ENCODE measurements around the gene SLC39A11.
"Not testable (repeated sequence)": the region's sequence is repeated elsewhere in the genome, so short reads cannot be mapped to it uniquely, and the experiment has no call there.

Gene SLC39A11

GRCh38 chr17:72901657-72902056, 190.8 kb downstream of the SLC39A11 start:
- peak; percentile 15 for DNase-seq

- DNase-seq, result no peak
Measured at GRCh38 chr17:72901083-72901482, 191.4 kb downstream of the SLC39A11 start.

- DNase-seq, result no peak
Measured at GRCh38 chr17:72900654-72900971, 191.9 kb downstream of the SLC39A11 start.

- DNase-seq, result no peak
Measured at GRCh38 chr17:72898725-72899124, 193.8 kb downstream of the SLC39A11 start.

GRCh38 chr17:72896288-72896687, 196.2 kb downstream of the SLC39A11 start:
- DNase-seq, result not testable (repeated sequence)

- DNase-seq, result no peak
Measured at GRCh38 chr17:72891627-72892026, 200.9 kb downstream of the SLC39A11 start.

- DNase-seq, result peak; percentile 23
Measured at GRCh38 chr17:72890711-72891110, 201.8 kb downstream of the SLC39A11 start.

- no peak for DNase-seq
Measured at GRCh38 chr17:72887917-72888316, 204.6 kb downstream of the SLC39A11 start.

- no peak for DNase-seq
Measured at GRCh38 chr17:72887322-72887721, 205.2 kb downstream of the SLC39A11 start.

GRCh38 chr17:72886622-72887021, 205.9 kb downstream of the SLC39A11 start:
- DNase-seq, result no peak

GRCh38 chr17:72884066-72884465, 208.4 kb downstream of the SLC39A11 start:
- DNase-seq, result no peak

- no peak for DNase-seq
Measured at GRCh38 chr17:72883351-72883750, 209.1 kb downstream of the SLC39A11 start.

GRCh38 chr17:72882426-72882825, 210.1 kb downstream of the SLC39A11 start:
- no peak for DNase-seq

- no peak for DNase-seq
Measured at GRCh38 chr17:72879877-72880276, 212.6 kb downstream of the SLC39A11 start.

GRCh38 chr17:72878975-72879660, 213.4 kb downstream of the SLC39A11 start:
- DNase-seq, result no peak

GRCh38 chr17:72877348-72877747, 215.1 kb downstream of the SLC39A11 start:
- DNase-seq, result no peak

GRCh38 chr17:72876413-72876812, 216.1 kb downstream of the SLC39A11 start:
- DNase-seq, result no peak

- DNase-seq, result no peak
Measured at GRCh38 chr17:72875361-72875760, 217.1 kb downstream of the SLC39A11 start.

GRCh38 chr17:72872396-72872795, 220.1 kb downstream of the SLC39A11 start:
- peak; percentile 17 for DNase-seq

GRCh38 chr17:72870367-72870985, 222.0 kb downstream of the SLC39A11 start:
- DNase-seq, result no peak

- no peak for DNase-seq
Measured at GRCh38 chr17:72869630-72870029, 222.9 kb downstream of the SLC39A11 start.

GRCh38 chr17:72865954-72866353, 226.5 kb downstream of the SLC39A11 start:
- no peak for DNase-seq

GRCh38 chr17:72863526-72864211, 228.8 kb downstream of the SLC39A11 start:
- no peak for DNase-seq

- no peak for DNase-seq
Measured at GRCh38 chr17:72862276-72862999, 230.1 kb downstream of the SLC39A11 start.
